ENCODE results near the gene CDK3.
"Not testable (repeated sequence)": the region's sequence is repeated elsewhere in the genome, so short reads cannot be mapped to it uniquely, and the experiment has no call there.

Gene CDK3

GRCh38 chr17:76044475-76045007, 43.9 kb downstream of the CDK3 start:
- not testable (repeated sequence) for DNase-seq

- no peak for DNase-seq
Measured at GRCh38 chr17:76046064-76046463, 45.4 kb downstream of the CDK3 start.

GRCh38 chr17:76048025-76048605, 47.5 kb downstream of the CDK3 start:
- DNase-seq: no peak

GRCh38 chr17:76048711-76049110, 48.1 kb downstream of the CDK3 start:
- DNase-seq: no peak

- DNase-seq: no peak
Measured at GRCh38 chr17:76049239-76049638, 48.6 kb downstream of the CDK3 start.

GRCh38 chr17:76049836-76050537, 49.3 kb downstream of the CDK3 start:
- no peak for DNase-seq

GRCh38 chr17:76050538-76051467, 50.1 kb downstream of the CDK3 start:
- no peak for DNase-seq

GRCh38 chr17:76051561-76051960, 50.9 kb downstream of the CDK3 start:
- DNase-seq: no peak

- DNase-seq: no peak
Measured at GRCh38 chr17:76053246-76054111, 52.8 kb downstream of the CDK3 start.

- no peak for DNase-seq
Measured at GRCh38 chr17:76054112-76054476, 53.4 kb downstream of the CDK3 start.

Data from NCI-H1417 (cell line).